Activated CD8-positive, alpha-beta memory T cell treated with anti-CD3 and anti-CD28 coated beads for 24 hours (primary cell): ENCODE data around the gene GPR12.

ENCODE experiments used
- DNase-seq: peaks from one replicate; pipeline ENCODE4 v3.0.0-alpha.2; 2020

Gene GPR12, protein sequence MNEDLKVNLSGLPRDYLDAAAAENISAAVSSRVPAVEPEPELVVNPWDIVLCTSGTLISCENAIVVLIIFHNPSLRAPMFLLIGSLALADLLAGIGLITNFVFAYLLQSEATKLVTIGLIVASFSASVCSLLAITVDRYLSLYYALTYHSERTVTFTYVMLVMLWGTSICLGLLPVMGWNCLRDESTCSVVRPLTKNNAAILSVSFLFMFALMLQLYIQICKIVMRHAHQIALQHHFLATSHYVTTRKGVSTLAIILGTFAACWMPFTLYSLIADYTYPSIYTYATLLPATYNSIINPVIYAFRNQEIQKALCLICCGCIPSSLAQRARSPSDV

GRCh38 chr13:26759907-26760831, at the start of gene GPR12:
TSS of gene GPR12 (minus strand) at chr13:26760786. CDS start at chr13:26759827, 959 bp downstream.
- no peak for DNase-seq

GRCh38 chr13:26810095-26810494, 49.5 kb upstream of the GPR12 start:
- DNase-seq: no peak

- DNase-seq: no peak
Observed at GRCh38 chr13:26806891-26807290, 46.3 kb upstream of the GPR12 start.

DNA sequence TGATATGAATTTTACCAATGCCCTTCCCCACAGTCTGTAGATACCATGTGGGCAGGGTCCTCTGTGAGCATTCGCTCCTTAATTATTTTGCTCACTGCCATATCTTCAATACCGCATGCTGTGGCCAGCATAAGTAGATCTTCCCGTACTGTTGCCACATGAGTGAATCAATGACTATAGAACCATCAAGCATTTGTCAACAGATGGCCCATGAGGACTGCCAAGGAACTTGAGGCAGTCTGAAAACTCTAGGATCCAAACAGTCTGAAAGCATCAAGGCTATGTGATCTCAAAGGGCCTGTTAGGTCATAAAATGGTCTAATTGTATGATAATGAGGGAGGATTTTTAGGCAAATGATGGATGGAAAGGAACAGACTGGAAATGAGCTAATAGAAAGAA, 27.4 kb upstream of the GPR12 start:
- no peak for DNase-seq

DNA sequence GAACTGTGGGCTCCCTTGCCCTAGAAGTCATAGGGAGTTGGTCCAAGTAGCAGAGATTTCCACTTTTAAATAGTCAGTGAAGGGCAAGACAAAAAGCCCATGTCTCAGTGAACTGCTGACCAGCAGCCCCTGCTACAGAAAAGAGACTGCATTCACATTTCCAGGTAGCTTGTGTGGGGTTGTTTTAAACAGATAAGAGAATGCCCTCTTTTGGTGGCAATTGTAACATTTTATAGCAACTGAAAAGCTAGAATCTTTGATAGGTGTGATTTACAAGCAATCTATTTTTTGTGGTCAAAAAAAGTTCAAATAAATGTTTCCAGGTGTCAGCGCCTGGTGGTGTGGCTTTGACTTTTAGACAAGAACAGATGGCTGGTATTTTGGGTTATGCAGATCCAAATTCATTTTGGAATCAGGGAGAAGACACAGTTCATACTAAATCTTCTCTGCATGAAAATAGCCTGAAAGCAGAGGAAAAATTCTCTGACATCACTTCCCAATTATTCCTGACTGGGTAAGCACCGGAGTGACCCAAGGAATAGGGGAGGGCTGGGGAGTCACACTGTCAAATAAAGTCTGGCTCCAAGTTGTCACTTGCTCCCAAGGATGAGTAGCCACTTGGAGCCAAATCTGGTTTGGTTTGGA, 26.2 kb upstream of the GPR12 start:
- no peak for DNase-seq

DNA sequence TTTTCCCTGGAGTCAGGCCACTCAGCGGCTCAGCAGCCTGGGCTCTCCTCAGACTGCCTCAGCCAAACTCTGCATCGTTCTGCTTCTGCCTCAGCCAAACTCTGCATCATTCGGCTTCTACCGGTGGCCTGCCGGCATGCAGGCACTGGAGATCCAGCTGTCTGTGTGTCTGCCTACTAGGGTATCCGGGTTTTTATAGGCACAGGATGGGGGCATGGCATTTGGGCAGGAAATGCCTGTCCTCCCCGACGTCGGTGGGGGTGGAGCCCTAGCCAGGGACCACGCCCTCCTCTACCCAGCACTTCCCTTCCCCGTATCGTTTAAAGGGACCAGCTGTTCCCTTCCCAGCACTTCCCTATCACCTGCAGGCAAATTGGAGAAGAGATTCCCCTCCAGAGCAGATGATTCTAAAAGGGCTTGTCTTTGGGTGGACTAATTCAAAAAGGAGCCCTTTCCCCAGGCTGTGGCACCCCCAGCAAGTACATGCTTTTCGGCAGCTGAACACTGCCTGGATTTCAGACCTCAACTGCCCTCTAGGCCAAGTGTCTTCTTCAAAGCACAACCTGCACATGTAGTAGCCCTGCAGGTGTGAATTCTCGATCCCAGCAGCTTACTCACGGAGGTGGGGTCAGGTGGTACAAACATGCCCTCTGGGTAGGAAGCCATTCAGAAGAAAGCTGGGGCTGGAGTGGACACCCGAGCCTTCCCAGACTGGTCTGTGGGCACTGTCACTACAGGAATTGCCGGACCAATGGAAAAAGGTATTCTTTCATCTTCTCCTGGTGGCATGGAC, 25.4 kb upstream of the GPR12 start:
- DNase-seq: peak; percentile 82

GRCh38 chr13:26784704-26785639, 24.4 kb upstream of the GPR12 start:
- peak; percentile 62 for DNase-seq

- DNase-seq: no peak
Observed at GRCh38 chr13:26780411-26780810, 19.8 kb upstream of the GPR12 start.

DNA sequence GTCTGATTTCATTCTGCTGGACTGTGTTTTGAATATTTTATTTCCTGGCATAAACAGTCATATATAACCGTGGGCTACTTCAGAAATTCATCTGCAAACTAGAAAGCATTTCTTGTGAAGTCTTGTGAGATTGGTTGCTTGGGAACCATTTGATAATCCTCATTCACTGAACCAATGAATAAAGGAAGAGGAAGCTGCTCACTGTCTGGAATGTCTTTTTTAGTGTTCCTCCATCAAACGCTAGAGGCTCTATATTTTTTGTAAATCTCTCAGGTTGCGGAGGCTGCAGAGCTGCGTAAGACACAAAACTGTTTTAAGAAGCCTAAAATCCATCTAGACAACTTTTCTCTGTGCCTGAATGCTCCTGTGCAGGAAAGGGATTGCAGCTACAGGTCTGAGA, 18.7 kb upstream of the GPR12 start:
- DNase-seq: no peak

DNA sequence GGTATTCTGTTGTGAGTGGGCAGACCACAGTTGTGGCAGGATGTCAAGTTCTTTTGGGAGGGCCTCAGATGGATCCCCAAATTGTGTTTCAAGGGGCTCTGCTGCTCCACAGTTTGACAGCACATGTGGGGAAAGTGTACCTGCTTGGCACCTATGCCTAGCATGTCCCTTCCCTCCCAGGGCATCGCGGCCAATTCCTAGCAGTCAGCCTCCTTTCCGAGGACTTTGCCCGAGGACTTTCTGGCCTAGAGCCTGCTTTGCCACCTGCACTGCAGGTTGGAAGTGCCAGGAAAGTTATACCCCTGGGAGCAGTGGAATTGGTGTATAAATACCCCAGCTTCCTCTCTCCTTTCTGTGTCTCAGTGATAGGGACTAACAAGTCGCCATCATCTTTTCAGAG, 11.9 kb upstream of the GPR12 start:
- no peak for DNase-seq

- no peak for DNase-seq
Observed at GRCh38 chr13:26771796-26772195, 11.2 kb upstream of the GPR12 start.

- DNase-seq: no peak
Observed at GRCh38 chr13:26762745-26763345, 2.3 kb upstream of the GPR12 start.

DNA sequence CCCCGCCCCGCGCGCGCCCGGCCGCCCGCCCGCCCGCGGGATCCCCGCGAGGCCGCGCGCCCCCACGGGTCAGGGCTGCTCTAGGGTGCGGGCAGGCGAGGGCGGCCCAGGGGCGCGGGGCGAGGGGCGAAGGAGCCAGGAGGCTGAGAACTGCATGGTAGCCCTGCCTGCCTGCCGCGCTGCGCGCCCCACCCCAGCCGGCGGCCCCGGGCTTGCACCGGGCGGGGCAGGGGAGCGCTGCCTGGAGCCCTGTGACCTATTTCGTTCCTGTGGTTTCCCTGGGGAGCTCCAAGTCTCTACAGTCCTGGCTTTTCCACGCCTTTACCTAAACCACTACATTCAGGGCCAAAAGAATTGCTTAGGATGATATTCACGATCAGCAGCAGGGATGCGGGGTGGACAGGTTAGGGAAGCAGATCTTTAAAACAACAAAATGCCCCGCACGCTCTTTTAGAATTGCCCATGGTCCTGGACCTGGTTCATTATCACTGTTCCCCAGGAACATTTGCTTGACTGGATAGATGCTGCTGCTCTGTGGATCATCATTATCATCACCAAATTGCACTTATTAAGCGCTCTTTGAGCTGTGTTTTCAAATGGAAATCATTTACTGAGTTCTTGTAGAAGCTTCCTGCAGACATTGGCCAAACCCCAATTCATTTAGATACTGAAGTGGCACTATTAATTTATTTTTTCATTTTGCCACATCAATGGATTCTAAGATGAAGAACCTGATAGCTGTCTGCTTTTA, 421 bp upstream of the GPR12 start:
- DNase-seq: no peak

GRCh38 chr13:26759249-26759906, 1.2 kb downstream of the GPR12 start:
- no peak for DNase-seq

DNA sequence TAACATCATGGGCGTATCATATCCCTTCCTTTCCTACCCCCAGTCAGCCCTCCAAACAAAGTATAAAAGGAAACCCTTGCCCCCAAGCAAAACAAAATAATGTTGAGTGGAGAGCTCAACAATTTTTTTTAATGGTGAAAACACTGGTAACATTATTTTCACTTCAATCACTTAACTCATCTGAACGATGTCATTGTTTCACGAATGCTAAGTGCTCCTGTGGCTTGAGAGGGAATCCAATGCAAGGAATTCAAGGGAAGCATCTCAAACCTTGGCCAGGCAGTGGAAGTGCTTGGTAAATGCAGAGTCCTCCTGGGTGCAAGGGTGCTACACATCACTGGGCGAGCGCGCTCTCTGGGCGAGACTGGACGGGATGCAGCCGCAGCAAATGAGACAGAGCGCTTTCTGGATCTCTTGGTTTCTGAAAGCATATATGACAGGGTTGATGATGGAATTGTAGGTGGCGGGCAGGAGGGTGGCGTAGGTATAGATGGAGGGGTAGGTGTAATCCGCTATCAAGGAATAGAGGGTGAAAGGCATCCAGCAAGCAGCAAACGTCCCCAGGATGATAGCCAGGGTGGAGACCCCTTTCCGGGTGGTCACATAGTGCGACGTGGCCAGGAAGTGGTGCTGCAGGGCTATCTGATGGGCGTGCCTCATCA, 2.0 kb downstream of the GPR12 start:
- DNase-seq: no peak

- DNase-seq: no peak
Observed at GRCh38 chr13:26756961-26757360, 3.6 kb downstream of the GPR12 start.

- no peak for DNase-seq
Observed at GRCh38 chr13:26752671-26753070, 7.9 kb downstream of the GPR12 start.

GRCh38 chr13:26749905-26750304, 10.7 kb downstream of the GPR12 start:
- DNase-seq: no peak

DNA sequence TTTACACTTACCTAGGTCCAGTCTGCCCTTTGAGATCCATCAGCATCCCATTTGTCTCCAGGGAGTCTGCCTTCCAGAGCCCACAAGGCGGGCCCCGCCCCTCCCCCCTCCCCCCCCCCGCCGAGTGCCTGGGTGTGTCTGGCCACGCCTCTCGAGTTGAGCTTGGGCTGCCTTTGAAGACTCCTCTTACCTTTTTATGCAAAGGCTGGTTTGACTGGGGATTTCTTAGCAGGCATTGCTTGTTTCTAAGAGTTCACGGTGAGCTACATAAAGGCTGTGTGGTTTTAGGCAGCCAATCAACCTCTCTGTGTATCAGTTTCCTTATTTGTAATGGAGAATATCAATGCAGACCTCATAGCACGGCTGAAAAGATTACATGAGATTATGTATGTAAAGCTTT, 11.3 kb downstream of the GPR12 start:
- no peak for DNase-seq
